Measurements from ENCODE around the gene RPRD1B. TPM values are rescaled to one million over a fixed set of nuclear protein-coding genes. Genes with fewer than 3 reads are reported as not detected.

The RPRD1B gene
- total and polyA plus RNA-seq, 2 of the 8 experiments (the other 6 are each of a cell fraction or from before 2014, with no cell fraction given): 10.3 to 20.9 TPM

GRCh38 chr20:38033330-38034107, at the start of gene RPRD1B, which contains the start of gene TTI1 (continued):
- TF ChIP-seq, protein P1, sequence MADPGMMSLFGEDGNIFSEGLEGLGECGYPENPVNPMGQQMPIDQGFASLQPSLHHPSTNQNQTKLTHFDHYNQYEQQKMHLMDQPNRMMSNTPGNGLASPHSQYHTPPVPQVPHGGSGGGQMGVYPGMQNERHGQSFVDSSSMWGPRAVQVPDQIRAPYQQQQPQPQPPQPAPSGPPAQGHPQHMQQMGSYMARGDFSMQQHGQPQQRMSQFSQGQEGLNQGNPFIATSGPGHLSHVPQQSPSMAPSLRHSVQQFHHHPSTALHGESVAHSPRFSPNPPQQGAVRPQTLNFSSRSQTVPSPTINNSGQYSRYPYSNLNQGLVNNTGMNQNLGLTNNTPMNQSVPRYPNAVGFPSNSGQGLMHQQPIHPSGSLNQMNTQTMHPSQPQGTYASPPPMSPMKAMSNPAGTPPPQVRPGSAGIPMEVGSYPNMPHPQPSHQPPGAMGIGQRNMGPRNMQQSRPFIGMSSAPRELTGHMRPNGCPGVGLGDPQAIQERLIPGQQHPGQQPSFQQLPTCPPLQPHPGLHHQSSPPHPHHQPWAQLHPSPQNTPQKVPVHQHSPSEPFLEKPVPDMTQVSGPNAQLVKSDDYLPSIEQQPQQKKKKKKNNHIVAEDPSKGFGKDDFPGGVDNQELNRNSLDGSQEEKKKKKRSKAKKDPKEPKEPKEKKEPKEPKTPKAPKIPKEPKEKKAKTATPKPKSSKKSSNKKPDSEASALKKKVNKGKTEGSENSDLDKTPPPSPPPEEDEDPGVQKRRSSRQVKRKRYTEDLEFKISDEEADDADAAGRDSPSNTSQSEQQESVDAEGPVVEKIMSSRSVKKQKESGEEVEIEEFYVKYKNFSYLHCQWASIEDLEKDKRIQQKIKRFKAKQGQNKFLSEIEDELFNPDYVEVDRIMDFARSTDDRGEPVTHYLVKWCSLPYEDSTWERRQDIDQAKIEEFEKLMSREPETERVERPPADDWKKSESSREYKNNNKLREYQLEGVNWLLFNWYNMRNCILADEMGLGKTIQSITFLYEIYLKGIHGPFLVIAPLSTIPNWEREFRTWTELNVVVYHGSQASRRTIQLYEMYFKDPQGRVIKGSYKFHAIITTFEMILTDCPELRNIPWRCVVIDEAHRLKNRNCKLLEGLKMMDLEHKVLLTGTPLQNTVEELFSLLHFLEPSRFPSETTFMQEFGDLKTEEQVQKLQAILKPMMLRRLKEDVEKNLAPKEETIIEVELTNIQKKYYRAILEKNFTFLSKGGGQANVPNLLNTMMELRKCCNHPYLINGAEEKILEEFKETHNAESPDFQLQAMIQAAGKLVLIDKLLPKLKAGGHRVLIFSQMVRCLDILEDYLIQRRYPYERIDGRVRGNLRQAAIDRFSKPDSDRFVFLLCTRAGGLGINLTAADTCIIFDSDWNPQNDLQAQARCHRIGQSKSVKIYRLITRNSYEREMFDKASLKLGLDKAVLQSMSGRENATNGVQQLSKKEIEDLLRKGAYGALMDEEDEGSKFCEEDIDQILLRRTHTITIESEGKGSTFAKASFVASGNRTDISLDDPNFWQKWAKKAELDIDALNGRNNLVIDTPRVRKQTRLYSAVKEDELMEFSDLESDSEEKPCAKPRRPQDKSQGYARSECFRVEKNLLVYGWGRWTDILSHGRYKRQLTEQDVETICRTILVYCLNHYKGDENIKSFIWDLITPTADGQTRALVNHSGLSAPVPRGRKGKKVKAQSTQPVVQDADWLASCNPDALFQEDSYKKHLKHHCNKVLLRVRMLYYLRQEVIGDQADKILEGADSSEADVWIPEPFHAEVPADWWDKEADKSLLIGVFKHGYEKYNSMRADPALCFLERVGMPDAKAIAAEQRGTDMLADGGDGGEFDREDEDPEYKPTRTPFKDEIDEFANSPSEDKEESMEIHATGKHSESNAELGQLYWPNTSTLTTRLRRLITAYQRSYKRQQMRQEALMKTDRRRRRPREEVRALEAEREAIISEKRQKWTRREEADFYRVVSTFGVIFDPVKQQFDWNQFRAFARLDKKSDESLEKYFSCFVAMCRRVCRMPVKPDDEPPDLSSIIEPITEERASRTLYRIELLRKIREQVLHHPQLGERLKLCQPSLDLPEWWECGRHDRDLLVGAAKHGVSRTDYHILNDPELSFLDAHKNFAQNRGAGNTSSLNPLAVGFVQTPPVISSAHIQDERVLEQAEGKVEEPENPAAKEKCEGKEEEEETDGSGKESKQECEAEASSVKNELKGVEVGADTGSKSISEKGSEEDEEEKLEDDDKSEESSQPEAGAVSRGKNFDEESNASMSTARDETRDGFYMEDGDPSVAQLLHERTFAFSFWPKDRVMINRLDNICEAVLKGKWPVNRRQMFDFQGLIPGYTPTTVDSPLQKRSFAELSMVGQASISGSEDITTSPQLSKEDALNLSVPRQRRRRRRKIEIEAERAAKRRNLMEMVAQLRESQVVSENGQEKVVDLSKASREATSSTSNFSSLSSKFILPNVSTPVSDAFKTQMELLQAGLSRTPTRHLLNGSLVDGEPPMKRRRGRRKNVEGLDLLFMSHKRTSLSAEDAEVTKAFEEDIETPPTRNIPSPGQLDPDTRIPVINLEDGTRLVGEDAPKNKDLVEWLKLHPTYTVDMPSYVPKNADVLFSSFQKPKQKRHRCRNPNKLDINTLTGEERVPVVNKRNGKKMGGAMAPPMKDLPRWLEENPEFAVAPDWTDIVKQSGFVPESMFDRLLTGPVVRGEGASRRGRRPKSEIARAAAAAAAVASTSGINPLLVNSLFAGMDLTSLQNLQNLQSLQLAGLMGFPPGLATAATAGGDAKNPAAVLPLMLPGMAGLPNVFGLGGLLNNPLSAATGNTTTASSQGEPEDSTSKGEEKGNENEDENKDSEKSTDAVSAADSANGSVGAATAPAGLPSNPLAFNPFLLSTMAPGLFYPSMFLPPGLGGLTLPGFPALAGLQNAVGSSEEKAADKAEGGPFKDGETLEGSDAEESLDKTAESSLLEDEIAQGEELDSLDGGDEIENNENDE (IDR thresholded peaks at IDR 0.05; ENCODE audit: insufficient replicate concordance, low read length): no peak
- TF ChIP-seq CTBP2 (IDR thresholded peaks at IDR 0.05; ENCODE audit: borderline replicate concordance, insufficient read depth, insufficient read length, low read length) (no peak), GABPA (IDR thresholded peaks at IDR 0.05; ENCODE audit: borderline replicate concordance, insufficient read depth, low read length) (peak; percentile 91; the same call in 1 of the 2 replicates), KDM5A (IDR thresholded peaks at IDR 0.05; ENCODE audit: low read length) (peak; percentile 78), POU5F1 (IDR thresholded peaks at IDR 0.05; ENCODE audit: low read depth, low read length) (no peak), SUZ12 (IDR thresholded peaks at IDR 0.05; ENCODE audit: low read length) (no peak), RNF2 (IDR thresholded peaks at IDR 0.05; ENCODE audit: borderline replicate concordance, low read depth, low read length, missing control alignments, poor library complexity, severe bottlenecking) (no peak)
- TF ChIP-seq, protein P2, sequence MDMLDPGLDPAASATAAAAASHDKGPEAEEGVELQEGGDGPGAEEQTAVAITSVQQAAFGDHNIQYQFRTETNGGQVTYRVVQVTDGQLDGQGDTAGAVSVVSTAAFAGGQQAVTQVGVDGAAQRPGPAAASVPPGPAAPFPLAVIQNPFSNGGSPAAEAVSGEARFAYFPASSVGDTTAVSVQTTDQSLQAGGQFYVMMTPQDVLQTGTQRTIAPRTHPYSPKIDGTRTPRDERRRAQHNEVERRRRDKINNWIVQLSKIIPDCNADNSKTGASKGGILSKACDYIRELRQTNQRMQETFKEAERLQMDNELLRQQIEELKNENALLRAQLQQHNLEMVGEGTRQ (IDR thresholded peaks at IDR 0.05; ENCODE audit: low read length): no peak
